IMR-90 (cell line): ENCODE results near the gene UBN2. TPM values are rescaled to one million over a fixed set of nuclear protein-coding genes. Genes with fewer than 3 reads are reported as not detected.

Source experiments
- ATAC-seq: fragments of 200-7000 bp; cut with Tn5 transposase; 2 replicates; pipeline ENCODE4 v1.9.1; 2020; ENCODE audit warnings: low read depth, mild to moderate bottlenecking, moderate library complexity
- BruUV-seq: library from RNA; stranded (reverse); fragments of 400-500 nt; replicated peaks from 2 replicates; lab custom pipeline; 2021; lab: Mats Ljungman, UMichigan
- CTCF ChIA-PET: fragments of 300-600 bp; formaldehyde crosslinking; extraction: SDS; loops from one replicate; lab custom pipeline; 2021; ENCODE audit warnings: antibody characterized with exemption; lab: Yijun Ruan, JAX
- POLR2A ChIA-PET: fragments of 300-600 bp; sonication (Branson Sonifier 250); formaldehyde crosslinking; loops from one replicate; lab custom pipeline; 2022; ENCODE audit warnings: antibody characterized with exemption; ENCODE audit not compliant: unreplicated experiment; lab: Charles Lee
- DNase-seq: peaks from one replicate; pipeline ENCODE4 v3.0.0; 2013
- H2AFZ ChIP-seq: replicated peaks from 2 replicates; pipeline ENCODE3; 2013; ENCODE audit warnings: low read length, mild to moderate bottlenecking; ENCODE audit not compliant: poor library complexity
- H2AK5ac ChIP-seq: 2 replicates; pipeline ENCODE4 v1.6.1; 2013; ENCODE audit warnings: low read depth, low read length, inconsistent platforms
- H2AK9ac ChIP-seq: replicated peaks from 2 replicates; pipeline ENCODE3; 2013; ENCODE audit warnings: mild to moderate bottlenecking, low read depth, low read length, moderate library complexity; ENCODE audit not compliant: poor library complexity
- H2BK120ac ChIP-seq: 2 replicates; pipeline ENCODE4 v1.6.1; 2013; ENCODE audit warnings: low read depth, low read length, inconsistent platforms
- H2BK15ac ChIP-seq: 3 replicates; pipeline ENCODE4 v1.6.1; 2013; ENCODE audit warnings: low read depth, low read length, inconsistent platforms
- H2BK20ac ChIP-seq: 2 replicates; pipeline ENCODE4 v1.6.1; 2013; ENCODE audit warnings: low read depth, mild to moderate bottlenecking, inconsistent platforms, low read length, moderate library complexity
- H2BK5ac ChIP-seq: 2 replicates; pipeline ENCODE4 v1.6.1; 2013; ENCODE audit warnings: mild to moderate bottlenecking, low read depth, low read length, inconsistent platforms; ENCODE audit not compliant: poor library complexity, severe bottlenecking
- H3K14ac ChIP-seq: replicated peaks from 2 replicates; pipeline ENCODE4 v1.6.1; 2013; ENCODE audit warnings: low read depth, low read length, inconsistent platforms
- H3K18ac ChIP-seq: 2 replicates; pipeline ENCODE4 v1.6.1; 2013; ENCODE audit warnings: low read depth, low read length, control low read depth
- H3K23ac ChIP-seq: 2 replicates; pipeline ENCODE4 v1.6.1; 2013; ENCODE audit warnings: low read depth, low read length, inconsistent platforms
- H3K27ac ChIP-seq: 2 replicates; pipeline ENCODE4 v1.5.1; 2013; ENCODE audit warnings: mild to moderate bottlenecking, control low read depth, low read length; ENCODE audit not compliant: insufficient read depth
- H3K27me3 ChIP-seq: 2 replicates; pipeline ENCODE4 v1.6.1; 2013; ENCODE audit warnings: low read length; ENCODE audit not compliant: control insufficient read depth, insufficient read depth
- H3K36me3 ChIP-seq: 2 replicates; pipeline ENCODE4 v1.6.1; 2013; ENCODE audit warnings: low read length, mixed read lengths; ENCODE audit not compliant: control insufficient read depth, insufficient read depth
- H3K4ac ChIP-seq: 2 replicates; pipeline ENCODE4 v1.6.1; 2013; ENCODE audit warnings: low read depth, low read length, inconsistent platforms
- H3K4me1 ChIP-seq: 2 replicates; pipeline ENCODE4 v1.6.1; 2013; ENCODE audit warnings: low read length, mixed read lengths; ENCODE audit not compliant: control insufficient read depth, insufficient read depth
- H3K4me2 ChIP-seq: 2 replicates; pipeline ENCODE4 v1.6.1; 2013; ENCODE audit warnings: low read depth, mild to moderate bottlenecking, control low read depth, low read length, moderate library complexity
- H3K4me3 ChIP-seq: 2 replicates; pipeline ENCODE4 v1.5.1; 2013; ENCODE audit warnings: low read depth, mild to moderate bottlenecking, control low read depth, low read length, moderate library complexity; ENCODE audit not compliant: insufficient read depth
- H3K56ac ChIP-seq: 2 replicates; pipeline ENCODE4 v1.6.1; 2013; ENCODE audit warnings: low read length, inconsistent platforms; ENCODE audit not compliant: insufficient read depth; ENCODE audit errors: extremely low read depth
- H3K79me1 ChIP-seq, 2 experiments: 2 replicates each; pipeline ENCODE4 v1.6.1; 2013; ENCODE audit warnings: low read length in 2 of 2, inconsistent platforms in 1 of 2, low read depth in 1 of 2
- H3K9ac ChIP-seq: 2 replicates; pipeline ENCODE4 v1.6.1; 2013; ENCODE audit warnings: low read depth, low read length, control low read depth
- H3K9me1 ChIP-seq: 2 replicates; pipeline ENCODE4 v1.6.1; 2013; ENCODE audit warnings: low read length, inconsistent platforms; ENCODE audit not compliant: insufficient read depth
- H3K9me3 ChIP-seq: 2 replicates; pipeline ENCODE4 v1.6.1; 2013; ENCODE audit warnings: low read length; ENCODE audit not compliant: control insufficient read depth, insufficient read depth
- H4K20me1 ChIP-seq: 2 replicates; pipeline ENCODE4 v1.6.1; 2013; ENCODE audit warnings: low read length, inconsistent platforms; ENCODE audit not compliant: insufficient read depth
- H4K5ac ChIP-seq: 2 replicates; pipeline ENCODE4 v1.6.1; 2013; ENCODE audit warnings: mild to moderate bottlenecking, low read depth, low read length, control low read depth
- H4K8ac ChIP-seq, 2 experiments: 2 replicates each; pipeline ENCODE4 v1.6.1; 2013; ENCODE audit warnings: low read depth in 2 of 2, low read length in 2 of 2, control low read depth in 1 of 2, inconsistent platforms in 1 of 2
- H4K91ac ChIP-seq: 2 replicates; pipeline ENCODE4 v1.6.1; 2013; ENCODE audit warnings: low read depth, low read length, inconsistent platforms; ENCODE audit not compliant: insufficient read depth
- CEBPB ChIP-seq: IDR thresholded peaks from 2 replicates; pipeline ENCODE4 v1.6.1; 2012; ENCODE audit warnings: low read depth, low read length, improper control_type of control experiment
- CHD1 ChIP-seq: IDR thresholded peaks from 2 replicates; pipeline ENCODE4 v1.6.1; 2012; ENCODE audit warnings: low read depth, low read length, improper control_type of control experiment
- CTCF ChIP-seq: conservative IDR thresholded peaks from 2 replicates; pipeline ENCODE4 v1.5.1; 2012; ENCODE audit warnings: mild to moderate bottlenecking, low read depth, low read length, improper control_type of control experiment
- FOS ChIP-seq: fragments of 150-350 bp; IDR thresholded peaks from 2 replicates; pipeline ENCODE4 v1.6.1; 2016; ENCODE audit warnings: low read depth, low read length
- RAD21 ChIP-seq: IDR thresholded peaks from 2 replicates; pipeline ENCODE4 v1.6.1; 2012; ENCODE audit warnings: low read length, improper control_type of control experiment
- RFX5 ChIP-seq: IDR thresholded peaks from 2 replicates; pipeline ENCODE4 v1.8.0; 2012; ENCODE audit warnings: low read depth, mild to moderate bottlenecking, low read length, moderate library complexity
- WGBS, 2 experiments: methylation state at CpG; one replicate each; pipeline versions ENCODE4 v1.1.5 to v1.1.7; 2013; ENCODE audit warnings: missing lambda C conversion rate in 2 of 2; ENCODE audit not compliant: insufficient read length in 1 of 2; ENCODE audit errors: extremely low coverage in 2 of 2; 5-methylcytosine and 5-hydroxymethylcytosine counted together
- dilution Hi-C: fragments of 300-500 bp; cut with HindIII; formaldehyde crosslinking; loops from one replicate; pipeline ENCODE4 v1.14.3; 2018; ENCODE audit warnings: low sequenced_read_pairs; ENCODE audit not compliant: unreplicated experiment
- in situ Hi-C: fragments of 300-500 bp; cut with MboI; formaldehyde crosslinking; loops from 3 replicates; pipeline ENCODE4 v1.14.3; 2019; ENCODE audit warnings: low sequenced_read_pairs, inconsistent platforms, mixed read lengths
- intact Hi-C: fragments of 100-400 bp; cut with micrococcal nuclease; formaldehyde crosslinking; loops from 2 replicates; pipeline ENCODE4 v1.10.0; 2022
- polyA plus RNA-seq, 3 experiments: library from polyadenylated mRNA; depleted of rRNA; stranded (reverse); fragments of >200 nt; gene quantifications; 2 replicates each; pipeline ENCODE4 v1.2.3, GENCODE V29; 2012; ENCODE audit warnings: low replicate concordance in 1 of 3
- total RNA-seq: library from RNA; depleted of rRNA; stranded (reverse); fragments of >200 nt; gene quantifications from 2 replicates; pipeline ENCODE4 v1.2.3, GENCODE V29; 2012
- TF ChIP-seq, protein P1 (sequence below): fragments of 150-350 bp; IDR thresholded peaks from 2 replicates; pipeline ENCODE4 v1.6.1; 2016; ENCODE audit warnings: low read depth, mild to moderate bottlenecking, low read length, moderate library complexity, borderline replicate concordance

Gene UBN2
- total and polyA plus RNA-seq, 2 of the 4 experiments (the other 2 are of a cell fraction) = 1.6 to 2.3 TPM

DNA sequence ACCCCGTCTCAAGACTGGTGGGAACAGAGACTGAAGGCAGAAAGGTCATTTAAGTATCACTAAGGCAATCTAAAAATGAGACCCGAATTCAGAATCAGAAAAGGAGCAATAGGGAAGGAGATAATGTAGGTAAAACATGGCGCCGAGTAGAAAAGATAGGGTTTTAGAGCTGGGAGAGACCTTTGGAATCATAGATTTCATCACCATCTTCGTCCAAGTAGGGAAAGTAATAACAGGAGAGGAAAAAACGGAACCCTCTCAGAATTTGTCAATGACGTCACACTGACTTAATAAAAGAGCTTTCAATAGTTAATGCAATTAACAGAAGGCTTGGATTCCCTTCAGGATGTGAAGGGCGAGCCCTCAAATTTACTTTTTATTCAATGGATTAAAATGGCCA is 1.0 kb upstream of the UBN2 start:
- ChIA-PET CTCF (no interaction called here), POLR2A (no interaction called here)
- H2BK5ac ChIP-seq = no peak overlapping the region
- no TSS peak for BruUV-seq
- no peak overlapping the region for H3K23ac ChIP-seq
- H2AK9ac ChIP-seq = no peak overlapping the region
- no peak for TF ChIP-seq RAD21
- TF ChIP-seq CHD1 = no peak
- no peak for TF ChIP-seq CTCF
- TF ChIP-seq FOS = no peak
- no peak for TF ChIP-seq CEBPB
- TF ChIP-seq, protein P1, sequence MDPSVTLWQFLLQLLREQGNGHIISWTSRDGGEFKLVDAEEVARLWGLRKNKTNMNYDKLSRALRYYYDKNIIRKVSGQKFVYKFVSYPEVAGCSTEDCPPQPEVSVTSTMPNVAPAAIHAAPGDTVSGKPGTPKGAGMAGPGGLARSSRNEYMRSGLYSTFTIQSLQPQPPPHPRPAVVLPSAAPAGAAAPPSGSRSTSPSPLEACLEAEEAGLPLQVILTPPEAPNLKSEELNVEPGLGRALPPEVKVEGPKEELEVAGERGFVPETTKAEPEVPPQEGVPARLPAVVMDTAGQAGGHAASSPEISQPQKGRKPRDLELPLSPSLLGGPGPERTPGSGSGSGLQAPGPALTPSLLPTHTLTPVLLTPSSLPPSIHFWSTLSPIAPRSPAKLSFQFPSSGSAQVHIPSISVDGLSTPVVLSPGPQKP = no peak
- TF ChIP-seq RFX5 = no peak
- H4K8ac ChIP-seq = peak overlapping the region in 1 of 2 experiments; percentile 44; a peak in 1 of 4 replicates
- H2BK120ac ChIP-seq = no peak overlapping the region
- H2AFZ ChIP-seq = no peak overlapping the region
- H3K9me3 ChIP-seq = no peaks in the 10 kb centered on the region
- H4K91ac ChIP-seq = no peak overlapping the region
- no CpG with 5 or more reads among the region's 8 CpGs for WGBS, 2 experiments
- no peak overlapping the region for H2BK15ac ChIP-seq
- H4K20me1 ChIP-seq = peaks cover 7% of the 10 kb centered on the region; the same call in 1 of the 2 replicates
- no peak overlapping the region for H2BK20ac ChIP-seq
- in situ Hi-C loops (no loop called here), dilution Hi-C loops (no loop called here), intact Hi-C loops (loop anchor here (2.0 to 5.0 kb wide), 2 partner anchors 98 to 121 kb away; partner anchors contain the start of gene ZC3HAV1)
- H3K36me3 ChIP-seq = no peaks in the 10 kb centered on the region
- H3K27ac ChIP-seq = no peak overlapping the region
- H3K56ac ChIP-seq = no peak overlapping the region
- H3K4me1 ChIP-seq = no peaks in the 10 kb centered on the region
- H3K27me3 ChIP-seq = no peaks in the 10 kb centered on the region
- H3K4ac ChIP-seq = no peak overlapping the region
- H3K79me1 ChIP-seq = peaks cover 3 to 6% of the 10 kb centered on the region in 2 experiments
- DNase-seq (no peak), ATAC-seq (no peak)
- no peak overlapping the region for H2AK5ac ChIP-seq
- no peak overlapping the region; the same call in 1 of the 2 replicates for H3K4me2 ChIP-seq
- H3K4me3 ChIP-seq = no peak overlapping the region
- H3K9ac ChIP-seq = no peak overlapping the region
- no peak overlapping the region for H4K5ac ChIP-seq
- H3K9me1 ChIP-seq = no peaks in the 10 kb centered on the region
- no peak overlapping the region for H3K14ac ChIP-seq
- no peak overlapping the region for H3K18ac ChIP-seq
